HG03139 (cell line): ENCODE data around the gene EMP1.

Source experiments
- ATAC-seq: cut with Tn5 transposase; IDR thresholded peaks from one replicate; pipeline ENCODE4 v1.9.1; 2021; ENCODE audit not compliant: unreplicated experiment

EMP1 gene

DNA sequence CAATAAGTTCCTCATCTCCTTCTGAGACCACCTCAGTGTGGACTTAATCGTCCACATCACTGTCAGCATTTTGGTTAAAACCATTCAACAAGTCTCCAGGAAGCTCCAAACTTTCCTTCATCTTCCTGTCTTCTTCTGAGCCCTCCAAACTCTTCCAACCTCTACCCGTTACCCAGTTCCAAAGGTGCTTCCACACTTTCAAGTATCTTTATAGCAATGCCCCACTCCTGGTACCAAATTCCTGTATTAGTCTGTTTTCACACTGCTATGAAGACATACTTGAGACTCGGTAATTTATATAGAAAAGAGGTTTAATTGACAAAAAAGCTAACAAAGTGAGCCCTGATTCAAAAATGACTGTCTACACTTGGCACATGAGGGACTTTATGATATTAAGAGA is 22.8 kb downstream of the EMP1 start:
- no peak for ATAC-seq

DNA sequence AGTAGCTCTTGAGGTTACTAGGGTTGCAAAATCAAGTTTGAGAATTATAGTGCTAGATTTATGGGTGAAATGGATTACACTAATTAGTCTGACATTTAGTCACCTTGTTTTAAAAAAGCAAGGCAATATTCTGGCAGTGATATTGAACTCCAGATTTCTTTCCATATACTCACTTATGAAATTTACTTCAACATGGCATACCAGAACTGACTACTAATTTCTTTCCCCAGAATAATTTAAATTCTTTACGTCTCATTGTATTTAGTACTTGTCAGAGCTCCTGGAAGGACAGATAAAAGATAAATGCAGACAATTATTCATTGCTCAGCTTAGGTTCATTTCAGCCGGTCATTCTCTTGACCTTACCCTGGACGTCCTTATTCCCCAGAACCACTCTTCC is 24.3 kb downstream of the EMP1 start:
- ATAC-seq = no peak

- no peak for ATAC-seq
Measured at GRCh38 chr12:13222076-13222475, 25.6 kb downstream of the EMP1 start.

DNA sequence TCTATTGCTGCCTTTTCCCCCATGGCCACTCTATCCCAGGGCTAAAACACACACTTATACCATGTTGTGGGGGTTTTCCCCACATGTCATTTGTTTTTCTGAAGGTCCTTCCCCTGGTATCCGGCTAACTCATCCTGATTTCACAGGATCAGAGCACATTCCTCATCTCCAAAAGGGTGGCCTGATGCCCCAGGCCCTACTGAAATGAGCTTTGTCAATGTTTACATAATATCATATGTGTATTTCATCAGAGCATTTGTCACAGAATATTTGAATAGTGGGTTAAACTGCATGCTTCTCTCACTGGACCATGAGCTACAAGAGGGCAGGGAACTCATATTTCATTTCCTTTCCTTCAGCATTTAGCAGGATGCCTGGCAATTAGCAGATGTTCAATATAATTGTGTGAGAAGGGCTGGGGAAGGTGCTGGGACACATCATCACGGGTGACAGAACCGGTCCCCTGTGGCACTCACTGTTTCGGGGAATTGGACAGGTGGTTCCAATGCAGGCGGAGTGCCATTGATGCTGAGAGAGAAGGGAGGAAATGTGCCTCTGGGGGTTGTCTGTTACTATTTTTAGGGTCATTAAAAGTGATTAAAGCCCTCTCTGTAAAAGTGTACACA is 26.8 kb downstream of the EMP1 start:
- ATAC-seq = no peak

DNA sequence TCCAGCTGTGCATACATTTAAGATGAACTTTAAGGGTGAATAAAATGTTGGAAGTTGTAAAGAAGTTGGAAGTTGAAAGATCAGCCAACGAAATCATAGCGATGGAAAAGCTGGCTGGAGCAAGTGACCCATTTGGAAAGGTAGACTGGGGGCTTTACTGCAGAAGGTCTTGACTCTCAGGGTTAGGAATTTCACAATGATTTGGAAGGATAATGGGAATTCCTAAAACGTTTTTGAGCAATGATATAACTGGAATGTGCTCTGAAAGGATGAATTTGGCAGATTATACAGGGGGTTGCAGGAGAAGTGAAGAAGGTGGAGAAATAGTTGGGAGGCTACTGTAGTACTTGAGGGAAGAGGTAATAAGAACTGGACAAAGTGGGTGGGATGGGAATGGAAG is 27.4 kb downstream of the EMP1 start:
- ATAC-seq = no peak

- no peak for ATAC-seq
Measured at GRCh38 chr12:13227191-13227590, 30.7 kb downstream of the EMP1 start.

DNA sequence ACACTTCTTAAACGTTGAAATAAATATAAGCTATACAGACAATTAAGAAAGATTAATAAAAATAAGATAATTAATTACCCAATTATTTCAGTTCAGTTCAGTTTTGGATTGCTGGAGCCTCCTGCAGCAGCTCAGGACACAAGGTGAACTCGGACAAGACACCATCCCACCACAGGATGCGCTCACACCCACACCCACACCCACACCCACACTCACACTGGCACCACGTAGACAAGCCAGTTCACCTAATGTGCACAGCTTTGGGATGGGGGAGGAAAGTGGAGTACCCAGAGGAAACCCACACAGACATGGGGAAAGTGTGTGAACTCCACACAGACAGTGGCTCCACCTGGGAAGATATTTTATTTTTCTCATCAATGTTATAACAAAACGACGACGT is 32.1 kb downstream of the EMP1 start:
- no peak for ATAC-seq

DNA sequence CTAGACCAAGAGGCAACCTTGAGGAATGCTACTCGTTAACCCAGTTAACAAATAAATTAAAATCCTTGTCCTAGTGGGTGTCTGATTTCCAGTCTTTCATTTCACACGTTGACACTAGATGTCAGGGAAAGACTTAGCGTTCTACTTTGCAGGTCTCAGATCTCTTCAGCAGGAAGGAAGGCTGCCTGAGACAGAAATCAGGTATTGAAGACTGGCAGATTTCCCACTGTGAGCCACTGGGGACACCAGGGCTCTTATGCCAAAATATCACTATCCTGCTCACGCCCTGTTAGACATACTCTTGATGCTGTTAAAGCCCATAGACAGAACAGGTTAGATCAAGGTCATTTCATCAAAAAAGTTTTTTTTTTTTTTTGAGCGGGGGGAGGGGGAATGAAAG is 33.0 kb downstream of the EMP1 start:
- no peak for ATAC-seq

DNA sequence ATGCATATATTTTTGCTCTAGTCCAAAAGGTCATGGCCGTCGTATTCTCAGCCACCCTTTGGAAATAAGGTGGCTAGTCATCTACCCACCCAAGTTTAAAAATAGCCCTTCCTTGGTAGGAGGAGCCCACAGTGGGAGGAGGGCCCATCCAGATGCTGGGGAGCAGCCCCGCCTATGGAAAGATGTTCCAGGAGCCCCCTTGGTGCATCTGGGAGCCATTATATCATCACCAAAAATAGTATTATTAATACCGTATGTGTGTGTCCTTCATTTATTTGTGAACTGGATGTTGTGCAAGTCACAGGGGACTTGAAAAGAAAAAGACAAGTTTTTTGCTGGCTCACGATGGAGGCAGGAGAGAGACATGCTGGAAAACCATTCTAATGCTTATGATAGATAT is 34.0 kb downstream of the EMP1 start:
- no peak for ATAC-seq

GRCh38 chr12:13233830-13234641 is 37.5 kb downstream of the EMP1 start:
- ATAC-seq = no peak

GRCh38 chr12:13238204-13238603 is 41.7 kb downstream of the EMP1 start:
- no peak for ATAC-seq

- ATAC-seq = no peak
Measured at GRCh38 chr12:13241833-13242488, 45.4 kb downstream of the EMP1 start.

DNA sequence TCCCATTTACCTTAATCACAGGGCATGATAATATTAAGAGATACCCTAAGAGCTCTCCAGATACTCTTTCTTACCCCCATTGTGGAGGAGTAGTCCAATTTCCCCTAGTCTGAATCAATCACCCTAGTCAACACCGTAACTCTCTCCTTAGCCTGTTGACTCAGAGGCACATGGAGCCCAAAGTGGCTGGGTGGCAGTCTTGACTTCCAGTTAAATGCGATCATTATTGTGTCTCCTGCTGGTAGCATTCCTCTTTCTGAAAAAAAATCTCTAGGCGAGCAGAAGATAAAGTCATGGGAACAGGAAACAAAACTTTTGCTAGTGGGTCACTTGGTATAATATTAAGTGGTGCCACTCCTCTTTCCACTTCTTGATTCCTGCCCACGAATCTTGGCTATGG is 46.4 kb downstream of the EMP1 start:
- no peak for ATAC-seq

- ATAC-seq = no peak
Measured at GRCh38 chr12:13243516-13244070, 47.1 kb downstream of the EMP1 start.

DNA sequence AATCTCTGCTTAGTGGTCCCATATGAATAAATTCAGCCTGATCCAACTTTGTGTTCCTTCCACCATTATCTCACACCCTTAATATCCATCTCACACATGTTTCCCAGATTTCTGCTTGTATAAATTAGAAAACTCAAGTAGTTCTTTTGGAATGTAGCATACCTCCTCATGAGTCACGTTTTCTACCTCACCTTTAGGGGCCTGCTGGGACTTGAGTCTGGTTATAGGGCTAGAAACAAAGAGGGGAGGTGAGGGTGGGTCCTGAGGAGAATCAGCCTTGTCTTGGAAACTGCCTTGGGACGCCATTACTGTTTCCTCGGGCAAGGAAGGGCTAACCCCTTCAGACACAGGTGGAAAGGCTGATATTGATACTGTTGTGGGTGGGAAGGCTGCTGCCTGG is 51.1 kb downstream of the EMP1 start:
- ATAC-seq = no peak

GRCh38 chr12:13248964-13249363 is 52.4 kb downstream of the EMP1 start:
- no peak for ATAC-seq

DNA sequence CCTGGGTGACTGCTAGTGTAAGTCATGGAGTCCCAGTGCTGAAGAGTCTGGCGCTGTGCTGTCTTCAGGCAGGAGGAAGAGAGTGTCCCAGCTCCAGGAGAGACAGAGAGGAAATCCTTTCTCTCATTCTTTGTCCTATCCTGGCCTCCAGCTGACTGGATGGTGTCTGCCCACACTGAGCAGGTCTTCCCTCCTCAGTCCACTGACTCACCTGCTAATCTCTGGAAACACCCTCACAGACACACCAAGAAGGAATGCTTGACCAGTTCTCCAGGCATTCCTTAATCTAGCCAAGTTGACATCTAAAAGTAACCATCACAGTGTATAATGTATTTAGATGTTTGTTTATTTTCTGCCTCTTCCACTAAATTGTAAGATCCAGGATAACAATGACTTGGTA is 53.9 kb downstream of the EMP1 start:
- no peak for ATAC-seq

- ATAC-seq = no peak
Measured at GRCh38 chr12:13251521-13251920, 55.0 kb downstream of the EMP1 start.

GRCh38 chr12:13252024-13252423 is 55.5 kb downstream of the EMP1 start:
- no peak for ATAC-seq

DNA sequence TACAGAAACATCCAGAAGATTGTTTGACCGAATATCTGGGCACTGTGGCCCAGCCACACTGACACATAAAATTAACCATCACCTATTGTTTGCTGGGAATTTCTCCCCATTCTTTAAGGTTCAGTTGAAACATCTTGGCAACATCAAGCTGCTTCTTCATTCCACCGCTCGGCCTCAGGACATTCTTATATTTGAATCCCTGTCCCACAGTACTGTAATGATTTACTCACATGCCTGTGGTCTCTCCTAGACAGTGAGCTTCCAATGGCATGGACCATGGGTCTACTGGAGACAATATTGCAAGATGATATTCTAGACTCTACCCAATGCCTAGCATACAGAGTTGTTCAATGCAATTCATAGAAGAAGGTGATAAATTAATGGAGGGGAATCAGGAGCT is 56.1 kb downstream of the EMP1 start:
- no peak for ATAC-seq

DNA sequence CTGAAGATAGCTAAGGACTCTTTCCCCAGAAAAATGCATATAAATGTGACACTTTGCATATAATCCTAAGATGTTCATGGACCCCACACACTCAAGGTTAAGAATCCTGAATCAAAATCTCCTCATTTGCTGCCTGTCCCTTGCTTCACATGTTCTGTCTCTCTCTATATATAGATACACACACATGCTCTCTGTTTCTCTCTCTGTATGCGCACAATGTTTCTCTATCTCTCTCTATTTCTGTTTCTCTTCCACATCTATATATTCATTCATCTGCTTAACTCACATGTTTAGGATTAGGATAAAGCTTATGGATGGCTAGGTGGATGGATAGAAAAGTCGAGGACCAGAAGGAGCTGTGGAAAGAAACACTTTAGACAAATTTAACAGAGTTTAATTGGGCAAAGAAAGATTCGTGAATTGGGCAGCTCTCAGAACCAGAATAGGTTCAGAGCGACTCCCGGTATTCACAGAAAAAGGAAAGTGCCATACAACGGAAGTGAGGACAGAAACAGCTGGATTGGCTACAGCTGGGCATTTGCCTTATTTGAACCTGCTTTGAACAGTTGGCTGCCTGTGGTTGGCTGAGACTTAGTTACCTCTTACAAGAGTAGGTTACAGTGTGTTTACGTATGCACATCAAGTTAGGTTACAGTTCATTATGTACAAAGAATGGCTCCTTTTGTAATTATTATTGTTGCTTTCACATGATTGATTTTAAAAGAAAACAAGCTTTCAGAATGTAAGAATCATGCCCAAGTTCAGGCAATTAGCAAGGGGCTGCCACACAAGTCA is 57.6 kb downstream of the EMP1 start:
- no peak for ATAC-seq
